GM19455 (cell line): ENCODE measurements around the gene RPUSD4.

Source experiments
- ATAC-seq: cut with Tn5 transposase; IDR thresholded peaks from one replicate; pipeline ENCODE4 v1.9.1; 2021; ENCODE audit not compliant: unreplicated experiment

The RPUSD4 gene

GRCh38 chr11:126182787-126183445, 28.5 kb downstream of the RPUSD4 start:
- no peak for ATAC-seq

DNA sequence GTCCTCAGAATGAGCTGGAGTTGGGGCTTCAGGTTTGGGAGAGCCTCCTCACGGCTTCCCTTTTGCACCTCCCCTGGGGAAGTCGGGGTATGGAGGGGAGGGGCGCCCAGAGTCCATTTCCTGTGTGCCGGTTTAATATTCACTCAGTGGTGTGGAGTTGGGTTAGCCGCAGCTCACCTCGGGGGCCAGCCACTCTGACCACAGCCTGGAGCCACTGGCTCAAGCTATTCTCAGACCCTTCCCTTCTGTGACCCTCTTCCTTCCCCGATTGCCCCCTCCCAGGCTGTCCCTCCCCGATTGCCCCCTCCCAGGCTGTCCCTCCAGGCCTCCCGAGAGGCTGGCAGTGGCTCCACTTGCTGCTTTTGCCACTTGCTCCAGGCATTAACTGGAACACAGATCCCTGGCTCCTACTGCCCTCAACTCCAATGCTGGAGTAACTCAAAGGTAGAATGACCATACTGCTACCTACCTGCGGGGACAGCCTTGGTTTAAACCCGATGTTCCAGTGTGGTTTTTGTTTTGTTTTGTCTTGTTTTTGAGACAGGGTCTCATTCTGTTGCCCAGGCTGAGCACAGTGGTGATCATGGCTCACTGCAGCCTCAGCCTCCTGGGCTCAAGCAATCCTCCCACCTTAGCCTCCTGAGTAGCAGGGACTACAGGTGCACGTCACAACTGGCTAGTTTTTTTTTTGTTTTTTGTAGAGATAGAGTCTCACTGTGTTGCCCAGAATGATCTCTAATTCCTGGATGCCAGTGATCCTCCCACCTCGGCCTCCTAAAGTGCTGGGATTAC, 29.3 kb downstream of the RPUSD4 start:
- no peak for ATAC-seq

DNA sequence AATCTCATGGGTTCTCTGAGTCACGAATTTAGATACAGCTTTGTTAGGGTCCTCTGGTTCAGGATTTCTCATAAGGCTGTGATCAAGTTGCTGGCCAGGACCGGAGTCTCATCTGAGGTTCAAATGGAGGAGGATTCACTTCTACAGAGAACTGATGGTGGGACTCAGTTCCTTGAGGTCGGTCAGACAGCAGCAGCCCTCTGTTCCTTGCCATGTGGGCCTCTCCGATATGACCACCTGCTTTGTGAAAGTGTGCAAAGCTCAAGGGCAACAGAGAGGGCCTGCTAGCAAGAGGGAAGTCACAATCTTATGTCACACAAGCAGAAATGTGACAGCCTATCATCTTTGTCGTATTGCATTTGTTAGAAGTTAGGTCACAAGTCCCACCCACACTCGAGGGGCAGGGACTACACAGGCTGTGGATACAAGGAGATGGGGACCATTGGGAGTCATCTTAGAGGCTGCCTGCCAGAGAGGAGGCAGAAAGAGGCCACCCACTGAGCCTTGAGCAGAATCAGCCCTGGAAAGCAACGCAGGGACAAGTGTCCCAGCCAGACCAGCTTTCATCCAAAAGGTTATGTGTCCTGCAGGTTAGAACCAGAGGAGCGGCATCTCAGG, 34.5 kb downstream of the RPUSD4 start:
- no peak for ATAC-seq

GRCh38 chr11:126175393-126175792, 36.1 kb downstream of the RPUSD4 start:
- ATAC-seq: no peak

DNA sequence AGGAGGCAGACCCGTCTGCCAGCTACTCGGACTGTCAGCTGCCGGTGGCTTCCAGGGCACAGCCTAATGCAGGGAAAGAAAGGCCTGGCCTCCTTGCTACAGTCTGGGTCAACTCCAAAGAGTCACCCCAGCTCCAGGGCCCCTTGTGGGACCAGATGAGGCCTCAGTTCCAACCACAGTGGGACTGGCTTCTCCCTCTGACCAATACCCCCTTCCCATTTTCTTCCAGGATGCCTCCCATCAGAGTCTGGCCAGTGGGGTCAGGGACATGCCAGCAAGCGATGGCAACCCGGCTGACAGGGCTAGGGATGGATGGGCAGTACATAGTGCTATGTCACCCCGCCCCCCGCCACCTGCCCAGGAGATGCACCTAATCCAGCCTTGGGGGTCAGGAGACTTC, 36.6 kb downstream of the RPUSD4 start:
- no peak for ATAC-seq

- no peak for ATAC-seq
Observed at GRCh38 chr11:126173257-126173656, 38.2 kb downstream of the RPUSD4 start.

- ATAC-seq: no peak
Observed at GRCh38 chr11:126172596-126173038, 38.8 kb downstream of the RPUSD4 start.

DNA sequence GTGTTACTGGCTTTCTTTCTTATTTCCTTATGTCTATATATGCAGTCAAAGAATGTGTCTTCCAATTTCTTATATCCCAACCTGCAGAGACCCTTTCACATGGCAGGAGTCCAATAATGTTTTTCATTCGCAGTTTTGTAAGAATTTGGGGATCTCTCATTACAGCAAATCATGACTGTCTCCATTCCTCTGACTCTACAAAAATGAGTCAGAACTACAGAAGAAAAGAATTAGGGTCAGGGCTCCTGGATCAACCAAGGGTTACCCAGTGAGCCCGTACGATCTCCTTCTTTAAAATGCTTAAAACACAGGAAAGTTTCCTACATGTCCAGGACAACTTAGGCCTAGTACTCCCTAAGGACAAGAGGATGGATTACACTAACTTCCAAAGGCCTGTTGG, 42.2 kb downstream of the RPUSD4 start:
- ATAC-seq: no peak

DNA sequence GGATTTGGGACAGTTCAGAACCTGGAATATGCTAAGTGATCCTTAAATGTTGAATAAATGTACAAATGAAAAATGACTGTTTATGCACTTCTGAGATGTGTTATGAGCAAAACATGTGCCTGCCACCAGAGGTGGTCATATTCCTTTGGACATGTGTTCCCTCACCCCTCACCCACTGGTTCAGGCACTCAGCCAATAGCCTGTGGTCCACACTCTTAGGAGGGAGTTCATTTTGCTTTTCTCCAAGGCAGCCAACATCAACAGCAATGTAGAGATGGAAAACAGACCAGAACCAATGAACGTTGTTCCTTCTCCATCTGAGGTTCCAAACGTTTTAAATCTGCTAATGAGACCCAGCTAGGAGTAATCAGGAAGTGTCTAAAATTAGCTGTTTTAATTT, 44.0 kb downstream of the RPUSD4 start:
- no peak for ATAC-seq

- ATAC-seq: no peak
Observed at GRCh38 chr11:126166413-126166812, 45.0 kb downstream of the RPUSD4 start.

GRCh38 chr11:126165757-126166156, 45.7 kb downstream of the RPUSD4 start:
- ATAC-seq: no peak

- ATAC-seq: no peak
Observed at GRCh38 chr11:126165311-126165720, 46.1 kb downstream of the RPUSD4 start.

DNA sequence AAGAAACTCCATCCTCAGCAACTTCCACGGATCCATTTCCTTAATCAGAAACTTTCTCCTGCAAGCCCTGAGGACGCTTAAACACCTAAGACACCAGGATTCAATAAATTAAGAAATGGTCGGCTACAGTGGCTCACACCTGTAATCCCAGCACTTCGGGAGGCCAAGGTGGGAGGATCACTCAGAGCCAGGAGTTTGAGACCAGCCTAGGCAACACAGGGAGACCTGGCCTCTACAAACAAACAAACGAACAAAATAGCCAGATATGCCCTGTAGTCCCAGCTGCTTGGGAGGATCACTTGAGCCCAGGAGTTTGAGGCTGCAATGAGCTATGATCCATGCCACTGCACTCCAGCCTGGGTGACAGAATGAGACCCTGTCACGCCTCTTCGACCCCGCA, 46.7 kb downstream of the RPUSD4 start:
- no peak for ATAC-seq

- no peak for ATAC-seq
Observed at GRCh38 chr11:126163779-126164178, 47.7 kb downstream of the RPUSD4 start.

DNA sequence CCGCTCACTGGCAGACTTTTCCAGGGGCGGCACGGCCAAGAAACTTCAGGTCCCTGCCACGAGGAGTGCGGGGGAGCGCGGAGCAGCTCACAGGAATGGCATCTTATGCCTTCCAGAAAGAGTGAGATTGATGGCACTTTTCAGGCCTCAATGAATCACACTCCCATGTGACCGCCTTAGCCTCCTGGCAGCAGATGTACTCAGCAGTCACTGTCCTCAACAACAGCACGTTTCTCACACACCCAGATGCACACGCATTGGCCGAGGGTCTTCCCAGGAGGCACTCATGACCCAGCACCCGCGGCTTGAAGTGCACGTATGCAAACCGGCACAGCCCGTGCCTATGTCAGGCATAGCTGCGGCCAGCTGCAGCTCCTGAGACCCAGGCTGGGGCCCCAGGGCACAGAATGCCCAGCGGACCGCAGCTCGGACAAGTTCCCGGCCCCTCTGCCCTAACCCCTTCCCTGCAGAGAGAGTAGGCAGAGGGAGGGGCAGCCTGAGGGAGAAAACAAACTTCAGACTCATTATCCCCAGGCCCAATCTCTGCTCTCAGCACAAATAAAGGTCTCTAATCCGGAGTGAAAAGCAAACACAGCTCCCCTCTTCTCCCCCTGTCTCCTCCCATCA, 48.3 kb downstream of the RPUSD4 start:
- no peak for ATAC-seq

DNA sequence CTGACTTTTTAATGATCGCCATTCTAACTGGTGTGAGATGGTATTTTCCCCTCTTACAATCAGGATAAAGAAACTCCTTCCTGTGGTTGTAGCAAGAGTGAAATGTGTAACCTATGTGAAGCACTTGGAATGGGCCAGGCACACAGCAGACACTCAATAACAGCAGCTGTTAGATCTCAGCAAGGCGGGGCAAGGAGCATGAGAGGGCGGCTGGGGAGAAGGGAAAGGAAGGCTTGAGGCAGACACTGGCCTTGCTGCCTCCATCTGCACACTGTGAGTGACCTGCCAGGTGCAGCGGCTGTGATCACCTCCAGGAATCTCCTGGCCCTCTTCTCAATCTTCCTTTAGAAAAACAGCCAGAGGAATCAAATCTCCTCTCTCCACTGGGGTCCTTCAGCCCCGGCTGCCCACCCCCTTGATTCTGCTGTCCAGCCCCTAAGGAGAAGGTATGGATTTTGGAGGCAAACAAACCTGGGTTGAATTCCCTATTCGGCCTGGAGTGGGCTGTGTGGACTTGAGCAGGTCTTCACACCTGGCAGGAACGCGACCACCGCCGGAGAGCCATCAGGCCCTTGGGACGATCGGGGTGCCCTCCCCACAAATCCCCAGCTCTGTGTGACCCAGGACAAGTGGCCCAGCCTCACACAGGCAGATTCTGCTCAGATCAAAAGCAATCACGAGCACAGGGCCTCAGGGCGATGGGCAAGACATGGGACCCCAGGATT, 49.0 kb downstream of the RPUSD4 start:
- ATAC-seq: no peak

GRCh38 chr11:126161023-126161391, 50.4 kb downstream of the RPUSD4 start:
- no peak for ATAC-seq

DNA sequence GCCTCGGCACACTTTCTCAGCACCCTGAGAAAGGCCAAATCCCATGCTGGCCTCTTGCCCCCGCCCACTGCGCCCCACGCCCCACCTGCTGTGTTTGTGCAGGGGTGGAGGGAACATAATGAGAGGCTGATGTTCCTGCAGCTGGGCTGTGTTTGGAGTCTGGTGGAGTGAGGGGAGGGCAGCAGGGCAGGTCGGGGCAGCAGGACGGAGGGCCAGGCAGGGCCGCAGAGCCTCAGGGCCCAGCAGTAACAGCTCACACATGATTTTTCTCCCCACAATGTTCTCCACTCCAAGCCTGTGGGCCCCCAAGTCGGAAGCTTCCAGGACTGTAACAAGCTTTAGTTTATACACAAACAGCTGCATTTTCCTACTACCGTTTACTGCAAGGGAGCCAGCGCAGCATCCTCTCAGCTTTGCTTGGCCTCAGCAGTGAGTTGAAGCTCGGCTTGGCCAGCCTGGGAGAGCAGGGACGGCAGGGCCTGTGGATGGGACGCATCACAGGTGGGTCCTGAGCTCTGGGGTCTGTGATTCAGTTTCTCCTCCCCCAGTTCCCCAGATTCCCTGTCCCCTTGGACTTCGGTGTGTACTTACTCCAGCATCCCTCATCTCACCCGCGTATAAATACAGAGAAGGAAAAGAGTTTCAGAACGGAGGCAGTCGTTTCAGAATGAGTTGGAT, 51.0 kb downstream of the RPUSD4 start:
- no peak for ATAC-seq

DNA sequence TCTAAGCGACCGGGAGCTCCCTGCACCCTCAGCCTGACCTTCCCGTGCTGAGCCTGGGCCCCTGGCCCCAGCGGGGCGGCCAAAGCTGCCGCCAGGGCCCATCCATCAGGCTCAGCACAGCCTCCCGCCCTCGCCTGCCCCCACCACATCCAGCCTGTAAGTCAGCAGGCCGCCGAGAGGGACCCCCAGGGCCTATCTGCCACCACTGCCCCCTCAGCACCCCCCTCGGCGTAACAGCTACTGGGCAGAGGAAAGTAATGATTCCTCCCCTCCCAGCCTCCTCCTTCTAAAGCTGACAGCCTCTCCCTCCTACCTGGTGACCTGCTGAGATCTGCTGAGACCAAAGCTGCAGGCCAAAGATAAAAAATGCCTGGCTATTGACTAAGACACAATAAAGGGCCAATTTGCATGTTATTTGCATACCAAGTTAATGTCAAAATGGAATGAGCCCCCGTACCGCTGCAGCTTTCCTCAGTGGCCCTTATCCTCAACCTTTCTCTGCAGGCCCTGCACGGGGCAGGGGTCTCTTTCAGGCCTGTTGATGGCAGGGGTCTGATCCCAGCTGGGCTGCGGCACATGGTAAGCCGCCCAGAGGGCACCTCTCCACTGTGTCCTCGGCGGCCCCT, 51.6 kb downstream of the RPUSD4 start:
- ATAC-seq: no peak
